ENCODE results near the gene CYSLTR2.

GRCh38 chr13:48615049-48615448, 38.7 kb upstream of the CYSLTR2 start:
- TF ChIP-seq, protein P1, sequence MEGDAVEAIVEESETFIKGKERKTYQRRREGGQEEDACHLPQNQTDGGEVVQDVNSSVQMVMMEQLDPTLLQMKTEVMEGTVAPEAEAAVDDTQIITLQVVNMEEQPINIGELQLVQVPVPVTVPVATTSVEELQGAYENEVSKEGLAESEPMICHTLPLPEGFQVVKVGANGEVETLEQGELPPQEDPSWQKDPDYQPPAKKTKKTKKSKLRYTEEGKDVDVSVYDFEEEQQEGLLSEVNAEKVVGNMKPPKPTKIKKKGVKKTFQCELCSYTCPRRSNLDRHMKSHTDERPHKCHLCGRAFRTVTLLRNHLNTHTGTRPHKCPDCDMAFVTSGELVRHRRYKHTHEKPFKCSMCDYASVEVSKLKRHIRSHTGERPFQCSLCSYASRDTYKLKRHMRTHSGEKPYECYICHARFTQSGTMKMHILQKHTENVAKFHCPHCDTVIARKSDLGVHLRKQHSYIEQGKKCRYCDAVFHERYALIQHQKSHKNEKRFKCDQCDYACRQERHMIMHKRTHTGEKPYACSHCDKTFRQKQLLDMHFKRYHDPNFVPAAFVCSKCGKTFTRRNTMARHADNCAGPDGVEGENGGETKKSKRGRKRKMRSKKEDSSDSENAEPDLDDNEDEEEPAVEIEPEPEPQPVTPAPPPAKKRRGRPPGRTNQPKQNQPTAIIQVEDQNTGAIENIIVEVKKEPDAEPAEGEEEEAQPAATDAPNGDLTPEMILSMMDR (optimal IDR thresholded peaks at IDR 0.05 in 1 of 3, IDR thresholded peaks at IDR 0.05 in 1 of 3, conservative IDR thresholded peaks at IDR 0.05 in 1 of 3; ENCODE audit: extremely low read depth in 1 of 3, insufficient read depth in 2 of 3, low read length in 3 of 3) = no peak
- no peak for TF ChIP-seq EZH2 (IDR thresholded peaks at IDR 0.05; ENCODE audit: low read length)
